OCI-LY7 (cell line): ENCODE measurements around the gene GLA. TPM values are rescaled to one million over a fixed set of nuclear protein-coding genes. Genes with fewer than 3 reads are reported as not detected.

Experiments used
- BruUV-seq: library from RNA; stranded (reverse); fragments of 400-500 nt; replicated peaks from 2 replicates; lab custom pipeline; 2021; lab: Mats Ljungman, UMichigan
- CTCF ChIA-PET: fragments of 300-600 bp; sonication (Branson Sonifier 250); formaldehyde crosslinking; loops from one replicate; lab custom pipeline; 2022; ENCODE audit warnings: antibody characterized with exemption; ENCODE audit not compliant: unreplicated experiment; lab: Charles Lee
- POLR2A ChIA-PET: fragments of 300-600 bp; sonication (Branson Sonifier 250); formaldehyde crosslinking; loops from one replicate; lab custom pipeline; 2022; ENCODE audit warnings: antibody characterized with exemption; lab: Charles Lee
- DNase-seq: peaks from one replicate; pipeline ENCODE4 v3.0.0-alpha.2; 2015; ENCODE audit warnings: low spot score
- H2AFZ ChIP-seq: fragments of 200-600 bp; sonication (generic), shearing (Covaris generic); 2 replicates; pipeline ENCODE4 v1.6.1; 2014; ENCODE audit warnings: mild to moderate bottlenecking, antibody characterized with exemption, low read length, moderate library complexity
- H3K27ac ChIP-seq: fragments of 200-600 bp; sonication (generic); 2 replicates; pipeline ENCODE4 v1.5.1; 2014; ENCODE audit warnings: mixed run types, low read depth, mild to moderate bottlenecking, moderate library complexity, low read length, inconsistent platforms; ENCODE audit not compliant: poor library complexity, severe bottlenecking
- H3K36me3 ChIP-seq: fragments of 200-600 bp; sonication (generic); 2 replicates; pipeline ENCODE4 v1.6.1; 2014; ENCODE audit warnings: mild to moderate bottlenecking, antibody characterized with exemption, low read length, moderate library complexity, mixed read lengths; ENCODE audit not compliant: insufficient read depth
- H3K4me1 ChIP-seq: fragments of 200-600 bp; sonication (generic); 2 replicates; pipeline ENCODE4 v1.5.1; 2014; ENCODE audit warnings: mild to moderate bottlenecking, low read length; ENCODE audit not compliant: insufficient read depth, poor library complexity, severe bottlenecking
- H3K4me2 ChIP-seq: fragments of 200-600 bp; sonication (generic); 2 replicates; pipeline ENCODE4 v1.6.1; 2014; ENCODE audit warnings: mild to moderate bottlenecking, low read length
- H3K4me3 ChIP-seq: fragments of 200-600 bp; sonication (generic); 2 replicates; pipeline ENCODE4 v1.5.1; 2014; ENCODE audit warnings: mild to moderate bottlenecking, low read depth, low read length; ENCODE audit not compliant: poor library complexity, severe bottlenecking
- H3K79me2 ChIP-seq: fragments of 200-600 bp; sonication (generic); 2 replicates; pipeline ENCODE4 v1.6.1; 2016; ENCODE audit warnings: low read depth, mild to moderate bottlenecking, low read length, moderate library complexity, mixed read lengths; ENCODE audit not compliant: insufficient read depth
- H3K9me2 ChIP-seq: fragments of 200-600 bp; sonication (generic); 2 replicates; pipeline ENCODE4 v1.6.1; 2016; ENCODE audit warnings: mild to moderate bottlenecking, low read length, mixed read lengths; ENCODE audit not compliant: insufficient read depth
- H3K9me3 ChIP-seq: fragments of 200-600 bp; sonication (generic); 2 replicates; pipeline ENCODE4 v1.6.1; 2014; ENCODE audit warnings: mild to moderate bottlenecking, mixed run types, low read length, mixed read lengths
- H4K20me1 ChIP-seq: fragments of 200-600 bp; sonication (generic); 2 replicates; pipeline ENCODE4 v1.6.1; 2014; ENCODE audit warnings: mild to moderate bottlenecking, antibody characterized with exemption, low read length, moderate library complexity, mixed read lengths; ENCODE audit not compliant: insufficient read depth
- CTCF ChIP-seq: fragments of 200-600 bp; sonication (generic); conservative IDR thresholded peaks from 2 replicates; pipeline ENCODE4 v1.5.1; 2014; ENCODE audit warnings: mild to moderate bottlenecking, antibody characterized with exemption, low read length, moderate library complexity, mixed read lengths
- EZH2phosphoT487 ChIP-seq: fragments of 200-600 bp; sonication (generic); IDR thresholded peaks from 2 replicates; pipeline ENCODE4 v1.6.1; 2018; ENCODE audit warnings: low read depth, borderline replicate concordance, mild to moderate bottlenecking, mixed run types, antibody characterized with exemption, low read length, moderate library complexity, mixed read lengths
- intact Hi-C: fragments of 100-400 bp; cut with micrococcal nuclease; formaldehyde crosslinking; loops from one replicate; pipeline ENCODE4 v1.10.0; 2022; ENCODE audit not compliant: unreplicated experiment
- total RNA-seq, 2 experiments: library from RNA; depleted of rRNA in 1 of 2; stranded (reverse); fragments of >200 nt in 1 of 2; shearing (Covaris generic) in 1 of 2; gene quantifications; 2 replicates each; pipeline ENCODE4 v1.2.3, GENCODE V29; 2014 to 2022

GLA gene
- total RNA-seq, 2 experiments from 2014 or later, result 48.7 to 51.1 TPM

GRCh38 chrX:101385026-101385684 lies 22.6 kb downstream of the GLA start:
- peak overlapping the region; percentile 89 for H3K4me2 ChIP-seq
- no peaks in the 10 kb centered on the region for H4K20me1 ChIP-seq
- intact Hi-C loops, result loop anchor here (2.0 to 10.0 kb wide), 2 partner anchors 14 to 460 kb away; partner anchors contain the start of gene XKRX
- TF ChIP-seq CTCF (no peak), EZH2phosphoT487 (no peak)
- peak overlapping the region; percentile 91 for H3K27ac ChIP-seq
- H2AFZ ChIP-seq, result no peak overlapping the region
- no TSS peak for BruUV-seq
- no peak for DNase-seq
- H3K9me2 ChIP-seq, result no peaks in the 10 kb centered on the region
- peaks cover 68% of the 10 kb centered on the region for H3K79me2 ChIP-seq
- ChIA-PET POLR2A (interaction anchor here (1.0 to 4.2 kb wide), 8 partner anchors 8 to 36 kb away, joined by 3 to 34 read pairs (median 6); partner anchors contain the start of gene TIMM8A), CTCF (no interaction called here)
- peaks cover 12% of the 10 kb centered on the region for H3K36me3 ChIP-seq
- peak overlapping the region; percentile 96 for H3K4me3 ChIP-seq
- peaks cover 58% of the 10 kb centered on the region for H3K4me1 ChIP-seq
- no peaks in the 10 kb centered on the region for H3K9me3 ChIP-seq

- intact Hi-C loops, result loop anchor here (2.0 to 10.0 kb wide), 2 partner anchors 13 to 459 kb away; partner anchors contain the start of gene XKRX
- peak; percentile 86 for DNase-seq
- Histone ChIP-seq H3K4me3 (peak overlapping the region; percentile 96), H3K79me2 (peaks cover 77% of the 10 kb centered on the region), H3K4me1 (peaks cover 56% of the 10 kb centered on the region), H3K9me3 (no peaks in the 10 kb centered on the region), H3K27ac (peak overlapping the region; percentile 91), H3K4me2 (peak overlapping the region; percentile 89), H3K36me3 (peaks cover 22% of the 10 kb centered on the region), H2AFZ (no peak overlapping the region), H3K9me2 (no peaks in the 10 kb centered on the region), H4K20me1 (no peaks in the 10 kb centered on the region)
- ChIA-PET CTCF (interaction anchor here (1.4 kb wide), 2 partner anchors 9 to 25 kb away, joined by 4 read pairs; no protein-coding TSS in a partner anchor), POLR2A (interaction anchor here (0.7 to 4.2 kb wide), 12 partner anchors 8 to 418 kb away, joined by 3 to 34 read pairs (median 4); no protein-coding TSS in a partner anchor)
- no peak for TF ChIP-seq EZH2phosphoT487
- no peak for TF ChIP-seq CTCF
- no TSS peak for BruUV-seq
Measured at GRCh38 chrX:101383679-101384205, 24.0 kb downstream of the GLA start.
